Endometrial microvascular endothelial cells (primary cell): ENCODE measurements around the gene EFHD1. TPM values are rescaled to one million over a fixed set of nuclear protein-coding genes. Genes with fewer than 3 reads are reported as not detected.

Experiments used
- in situ Hi-C: cut with HindIII; loops from 2 replicates; pipeline ENCODE4 v1.10.0; 2017; ENCODE audit warnings: low sequenced_read_pairs, low pct_unique_long_range_greater_than_20kb; ENCODE audit errors: inconsistent ontology term
- total RNA-seq: library from RNA; depleted of rRNA; stranded (reverse); fragments of >200 nt; gene quantifications from one replicate; pipeline ENCODE4 v1.2.3, GENCODE V29; 2015; ENCODE audit errors: inconsistent ontology term

EFHD1 gene
- total RNA-seq, result 0.19 TPM

GRCh38 chr2:232633413-232634205, at the start of gene EFHD1:
EFHD1 (plus strand) TSS chr2:232633604; CDS start chr2:232633705, 101 bp downstream.
- in situ Hi-C loops, result no loop called here

- in situ Hi-C loops, result no loop called here
Measured at GRCh38 chr2:232584238-232584637, 49.2 kb upstream of the EFHD1 start.

GRCh38 chr2:232586943-232587505, 46.4 kb upstream of the EFHD1 start:
- in situ Hi-C loops, result no loop called here

GRCh38 chr2:232587512-232587911, 45.9 kb upstream of the EFHD1 start:
- in situ Hi-C loops, result no loop called here

- in situ Hi-C loops, result no loop called here
Measured at GRCh38 chr2:232588031-232588430, 45.4 kb upstream of the EFHD1 start.

- in situ Hi-C loops, result no loop called here
Measured at GRCh38 chr2:232588680-232589585, 44.5 kb upstream of the EFHD1 start.

- in situ Hi-C loops, result no loop called here
Measured at GRCh38 chr2:232592772-232593395, 40.5 kb upstream of the EFHD1 start.

GRCh38 chr2:232593982-232594381, 39.4 kb upstream of the EFHD1 start:
- in situ Hi-C loops, result no loop called here

- in situ Hi-C loops, result no loop called here
Measured at GRCh38 chr2:232597362-232598079, 35.9 kb upstream of the EFHD1 start.

GRCh38 chr2:232598293-232598692, 35.1 kb upstream of the EFHD1 start:
- in situ Hi-C loops, result no loop called here

GRCh38 chr2:232600053-232600773, 33.2 kb upstream of the EFHD1 start:
- in situ Hi-C loops, result no loop called here

- in situ Hi-C loops, result no loop called here
Measured at GRCh38 chr2:232603283-232603682, 30.1 kb upstream of the EFHD1 start.

- in situ Hi-C loops, result no loop called here
Measured at GRCh38 chr2:232604535-232604934, 28.9 kb upstream of the EFHD1 start.

GRCh38 chr2:232607011-232607410, 26.4 kb upstream of the EFHD1 start:
- in situ Hi-C loops, result no loop called here

GRCh38 chr2:232609607-232610006, 23.8 kb upstream of the EFHD1 start:
- in situ Hi-C loops, result no loop called here

GRCh38 chr2:232610081-232610480, 23.3 kb upstream of the EFHD1 start:
- in situ Hi-C loops, result no loop called here

GRCh38 chr2:232611061-232611460, 22.3 kb upstream of the EFHD1 start:
- in situ Hi-C loops, result no loop called here
